Osteoblast (primary cell): ENCODE data around the gene EDNRA. TPM values are rescaled to one million over a fixed set of nuclear protein-coding genes. Genes with fewer than 3 reads are reported as not detected.

Experiments
- DNase-seq: peaks from one replicate; pipeline ENCODE4 v3.0.0; 2011; ENCODE audit warnings: low spot score, mixed read lengths; ENCODE audit not compliant: insufficient read length; ENCODE audit errors: missing footprints
- H2AFZ ChIP-seq: 2 replicates; pipeline ENCODE4 v1.6.0; 2011; ENCODE audit warnings: mild to moderate bottlenecking, low read length
- H3K27ac ChIP-seq: 2 replicates; pipeline ENCODE4 v1.5.1; 2011; ENCODE audit warnings: mild to moderate bottlenecking, low read depth, low read length, moderate library complexity
- H3K27me3 ChIP-seq: 2 replicates; pipeline ENCODE4 v1.6.0; 2012; ENCODE audit warnings: mild to moderate bottlenecking, control low read depth, inconsistent platforms, low read length, moderate library complexity; ENCODE audit not compliant: insufficient read depth
- H3K36me3 ChIP-seq: 2 replicates; pipeline ENCODE4 v1.5.1; 2011; ENCODE audit warnings: mild to moderate bottlenecking, low read length, control low read depth, moderate library complexity; ENCODE audit not compliant: insufficient read depth
- H3K4me1 ChIP-seq: 2 replicates; pipeline ENCODE4 v1.5.1; 2011; ENCODE audit warnings: mild to moderate bottlenecking, low read length, control low read depth, moderate library complexity; ENCODE audit not compliant: insufficient read depth
- H3K4me2 ChIP-seq: 2 replicates; pipeline ENCODE4 v1.6.0; 2011; ENCODE audit warnings: mild to moderate bottlenecking, low read length; ENCODE audit not compliant: insufficient read depth
- H3K4me3 ChIP-seq: fragments of 200-600 bp; sonication (generic); 3 replicates; pipeline ENCODE4 v1.5.1; 2012; ENCODE audit warnings: mild to moderate bottlenecking, low read length, inconsistent platforms; ENCODE audit not compliant: insufficient read depth
- H3K79me2 ChIP-seq: 2 replicates; pipeline ENCODE4 v1.6.0; 2012; ENCODE audit warnings: mild to moderate bottlenecking, low read length, control low read depth, inconsistent platforms; ENCODE audit not compliant: insufficient read depth
- H3K9me3 ChIP-seq: 2 replicates; pipeline ENCODE4 v1.5.1; 2011; ENCODE audit warnings: low read depth, low read length, control low read depth
- H4K20me1 ChIP-seq: 2 replicates; pipeline ENCODE4 v1.6.0; 2012; ENCODE audit warnings: mild to moderate bottlenecking, low read length, control low read depth; ENCODE audit not compliant: insufficient read depth
- total RNA-seq: library from RNA; depleted of rRNA; stranded (reverse); fragments of >200 nt; gene quantifications from 2 replicates; pipeline ENCODE4 v1.2.3, GENCODE V29; 2012
- TF ChIP-seq, protein P1 (sequence below): IDR thresholded peaks from 2 replicates; pipeline ENCODE4 v1.5.1; 2011; ENCODE audit warnings: mild to moderate bottlenecking, low read depth, low read length, moderate library complexity; ENCODE audit errors: extremely low read depth

EDNRA gene
- total RNA-seq, 1 donor: 6.2 TPM

DNA sequence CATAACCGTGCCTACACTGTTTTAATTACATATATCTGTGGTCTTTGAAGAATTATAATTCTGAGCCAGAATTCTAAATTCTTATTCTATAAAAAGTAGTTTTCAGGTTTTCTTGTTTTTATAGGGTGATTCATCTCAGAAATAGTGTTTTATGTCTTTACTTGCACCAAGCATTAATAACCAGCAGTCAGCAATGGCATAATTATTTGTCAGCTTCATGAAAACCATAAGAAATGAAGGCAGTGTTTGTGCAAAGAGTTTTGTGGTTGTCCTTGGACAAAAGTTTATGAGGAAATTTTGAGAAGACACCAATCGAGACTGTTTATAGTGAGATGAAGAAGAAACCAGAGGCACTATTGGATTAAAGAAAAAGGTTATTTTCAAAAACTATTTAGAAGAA is 37.2 kb downstream of the EDNRA start:
- Histone ChIP-seq H3K79me2 (no peaks in the 10 kb centered on the region), H3K4me3 (no peak overlapping the region), H3K9me3 (no peaks in the 10 kb centered on the region), H3K36me3 (no peaks in the 10 kb centered on the region), H3K27ac (peak overlapping the region; percentile 43), H4K20me1 (no peaks in the 10 kb centered on the region), H3K4me2 (peak overlapping the region; percentile 56), H3K4me1 (peaks cover 20% of the 10 kb centered on the region), H3K27me3 (no peaks in the 10 kb centered on the region), H2AFZ (peak overlapping the region; percentile 27)
- peak; percentile 11 for DNase-seq
- TF ChIP-seq, protein P1, sequence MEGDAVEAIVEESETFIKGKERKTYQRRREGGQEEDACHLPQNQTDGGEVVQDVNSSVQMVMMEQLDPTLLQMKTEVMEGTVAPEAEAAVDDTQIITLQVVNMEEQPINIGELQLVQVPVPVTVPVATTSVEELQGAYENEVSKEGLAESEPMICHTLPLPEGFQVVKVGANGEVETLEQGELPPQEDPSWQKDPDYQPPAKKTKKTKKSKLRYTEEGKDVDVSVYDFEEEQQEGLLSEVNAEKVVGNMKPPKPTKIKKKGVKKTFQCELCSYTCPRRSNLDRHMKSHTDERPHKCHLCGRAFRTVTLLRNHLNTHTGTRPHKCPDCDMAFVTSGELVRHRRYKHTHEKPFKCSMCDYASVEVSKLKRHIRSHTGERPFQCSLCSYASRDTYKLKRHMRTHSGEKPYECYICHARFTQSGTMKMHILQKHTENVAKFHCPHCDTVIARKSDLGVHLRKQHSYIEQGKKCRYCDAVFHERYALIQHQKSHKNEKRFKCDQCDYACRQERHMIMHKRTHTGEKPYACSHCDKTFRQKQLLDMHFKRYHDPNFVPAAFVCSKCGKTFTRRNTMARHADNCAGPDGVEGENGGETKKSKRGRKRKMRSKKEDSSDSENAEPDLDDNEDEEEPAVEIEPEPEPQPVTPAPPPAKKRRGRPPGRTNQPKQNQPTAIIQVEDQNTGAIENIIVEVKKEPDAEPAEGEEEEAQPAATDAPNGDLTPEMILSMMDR: no peak

DNA sequence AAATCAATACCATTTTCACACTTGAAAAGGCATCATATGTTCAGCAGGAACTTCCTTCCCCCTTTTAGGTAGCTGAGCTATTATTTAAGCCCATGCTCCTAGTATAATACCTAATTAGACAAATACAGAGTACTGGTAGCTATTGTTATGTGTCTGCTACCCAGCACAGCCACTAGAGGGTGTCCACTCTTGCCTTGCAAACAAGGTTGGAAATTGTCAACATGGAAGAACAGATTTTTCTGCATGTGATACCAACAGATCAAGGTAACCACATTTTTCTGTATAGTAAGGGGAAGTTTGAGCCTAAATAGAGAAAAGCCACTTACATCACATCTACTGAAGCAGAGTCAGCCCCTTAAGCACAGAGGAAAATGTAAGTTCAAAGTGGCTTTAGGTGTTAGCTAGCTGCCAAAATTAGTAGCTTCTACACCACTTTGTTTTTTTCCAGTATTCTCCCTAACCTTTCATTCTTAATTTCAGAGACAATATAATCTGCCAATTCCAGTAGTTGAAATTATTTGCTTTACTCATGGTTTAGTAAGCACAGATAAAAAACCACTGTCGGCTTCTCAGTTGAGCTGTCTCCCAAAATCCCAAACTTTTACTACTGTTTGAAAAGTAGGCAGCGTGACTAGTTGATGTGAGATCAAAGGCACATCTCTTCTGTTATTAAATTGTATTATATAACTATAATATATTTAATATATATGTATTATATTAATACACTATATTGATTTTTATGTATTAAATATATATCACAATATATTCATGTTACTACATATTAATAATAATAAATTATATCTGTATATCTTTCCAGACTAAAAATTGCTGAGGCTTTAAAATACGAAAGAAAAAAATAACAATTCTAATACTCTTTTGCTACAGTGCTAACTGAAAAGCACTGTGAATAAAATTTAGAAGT is 38.2 kb downstream of the EDNRA start:
- no peaks in the 10 kb centered on the region for H3K36me3 ChIP-seq
- H3K27ac ChIP-seq: peak overlapping the region; percentile 43
- TF ChIP-seq, protein P1: peak; percentile 97
- peak overlapping the region; percentile 73 for H2AFZ ChIP-seq
- H3K4me3 ChIP-seq: no peak overlapping the region
- H3K27me3 ChIP-seq: no peaks in the 10 kb centered on the region
- H3K79me2 ChIP-seq: no peaks in the 10 kb centered on the region
- H3K4me1 ChIP-seq: peaks cover 17% of the 10 kb centered on the region
- H4K20me1 ChIP-seq: no peaks in the 10 kb centered on the region
- no peaks in the 10 kb centered on the region for H3K9me3 ChIP-seq
- H3K4me2 ChIP-seq: peak overlapping the region; percentile 56
- peak; percentile 23 for DNase-seq

DNA sequence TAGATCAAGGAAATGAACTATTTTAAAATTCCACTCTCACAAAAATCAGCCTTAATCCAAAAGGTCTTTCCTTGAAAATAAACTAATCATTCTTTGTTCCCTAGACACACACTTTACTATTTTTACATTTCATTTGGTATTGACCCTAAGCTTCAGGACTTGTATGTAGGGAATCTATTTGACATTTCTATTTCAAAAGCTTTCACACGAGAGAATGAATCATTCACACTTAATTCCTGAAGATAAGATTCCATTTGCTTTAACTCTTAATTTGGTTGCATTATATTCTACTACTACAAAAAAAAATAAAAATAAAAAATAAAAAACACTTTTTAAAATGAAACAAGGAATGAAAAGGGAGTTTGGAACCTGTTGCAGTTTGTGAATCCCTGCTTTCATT is 43.7 kb downstream of the EDNRA start:
- Histone ChIP-seq H4K20me1 (no peaks in the 10 kb centered on the region), H2AFZ (no peak overlapping the region), H3K27ac (no peak overlapping the region), H3K27me3 (no peaks in the 10 kb centered on the region), H3K4me3 (no peak overlapping the region), H3K36me3 (no peaks in the 10 kb centered on the region), H3K9me3 (no peaks in the 10 kb centered on the region), H3K4me2 (no peak overlapping the region), H3K4me1 (no peaks in the 10 kb centered on the region), H3K79me2 (no peaks in the 10 kb centered on the region)
- TF ChIP-seq, protein P1: no peak
- DNase-seq: no peak

DNA sequence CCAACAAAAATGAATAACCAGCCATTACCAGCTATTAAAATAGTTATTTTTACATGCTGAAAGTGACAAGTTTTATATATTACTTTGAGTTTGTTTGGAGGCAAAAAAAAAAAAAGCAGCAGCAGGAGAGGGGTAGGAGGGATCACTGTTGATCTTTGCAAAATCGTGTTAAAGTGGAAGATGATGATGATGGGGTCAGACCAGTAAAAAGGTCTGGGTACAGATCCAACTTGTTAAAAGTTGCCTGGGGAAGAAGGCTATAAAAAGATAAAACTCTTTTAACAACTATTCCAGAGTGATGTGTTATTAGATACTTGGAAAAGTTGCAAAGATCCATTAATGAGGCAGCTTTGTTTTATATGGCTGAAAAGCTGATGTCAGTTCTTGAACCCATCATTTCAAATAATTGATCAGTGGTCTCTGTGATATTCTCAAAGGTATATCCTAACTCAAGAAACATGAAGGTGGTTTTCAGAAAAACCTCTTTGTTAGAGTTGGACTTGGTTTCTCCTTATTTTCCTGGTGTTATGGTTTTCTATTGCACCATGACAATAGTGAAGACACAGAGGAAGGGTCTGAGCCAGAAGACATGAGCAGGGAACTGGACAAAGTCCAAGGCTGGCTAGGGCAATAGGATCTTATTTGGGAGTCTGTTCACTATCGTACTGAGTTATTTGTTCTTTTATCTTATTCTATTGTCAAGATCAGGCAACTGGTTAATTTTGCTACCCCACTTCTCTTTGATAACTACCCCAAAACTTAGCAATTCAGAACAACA is 44.8 kb downstream of the EDNRA start:
- Histone ChIP-seq H4K20me1 (no peaks in the 10 kb centered on the region), H3K9me3 (no peaks in the 10 kb centered on the region), H3K4me2 (no peak overlapping the region), H3K4me3 (no peak overlapping the region), H3K27ac (no peak overlapping the region), H3K36me3 (no peaks in the 10 kb centered on the region), H3K4me1 (no peaks in the 10 kb centered on the region), H3K27me3 (no peaks in the 10 kb centered on the region), H3K79me2 (no peaks in the 10 kb centered on the region), H2AFZ (no peak overlapping the region)
- DNase-seq: no peak
- TF ChIP-seq, protein P1: no peak
